GM13977 (cell line): ENCODE data around the gene MEF2D.

Source experiments
- DNase-seq: peaks from one replicate; pipeline ENCODE4 v3.0.0; 2012; ENCODE audit warnings: low spot score
- in situ Hi-C: fragments of 300-500 bp; cut with MboI; formaldehyde crosslinking; loops from one replicate; pipeline ENCODE4 v1.12.0; 2022; ENCODE audit warnings: low sequenced_read_pairs, low pct_unique_long_range_greater_than_20kb, mixed read lengths, inconsistent platforms; ENCODE audit not compliant: unreplicated experiment
- TF ChIP-seq, protein P1 (sequence below): IDR thresholded peaks from 2 replicates; pipeline ENCODE4 v1.5.1; 2012; ENCODE audit warnings: mild to moderate bottlenecking, control low read depth; ENCODE audit not compliant: insufficient read depth; ENCODE audit errors: extremely low read depth, missing control alignments

MEF2D gene

GRCh38 chr1:156432669-156433018, 67.9 kb downstream of the MEF2D start:
- no peak for DNase-seq
- TF ChIP-seq, protein P1, sequence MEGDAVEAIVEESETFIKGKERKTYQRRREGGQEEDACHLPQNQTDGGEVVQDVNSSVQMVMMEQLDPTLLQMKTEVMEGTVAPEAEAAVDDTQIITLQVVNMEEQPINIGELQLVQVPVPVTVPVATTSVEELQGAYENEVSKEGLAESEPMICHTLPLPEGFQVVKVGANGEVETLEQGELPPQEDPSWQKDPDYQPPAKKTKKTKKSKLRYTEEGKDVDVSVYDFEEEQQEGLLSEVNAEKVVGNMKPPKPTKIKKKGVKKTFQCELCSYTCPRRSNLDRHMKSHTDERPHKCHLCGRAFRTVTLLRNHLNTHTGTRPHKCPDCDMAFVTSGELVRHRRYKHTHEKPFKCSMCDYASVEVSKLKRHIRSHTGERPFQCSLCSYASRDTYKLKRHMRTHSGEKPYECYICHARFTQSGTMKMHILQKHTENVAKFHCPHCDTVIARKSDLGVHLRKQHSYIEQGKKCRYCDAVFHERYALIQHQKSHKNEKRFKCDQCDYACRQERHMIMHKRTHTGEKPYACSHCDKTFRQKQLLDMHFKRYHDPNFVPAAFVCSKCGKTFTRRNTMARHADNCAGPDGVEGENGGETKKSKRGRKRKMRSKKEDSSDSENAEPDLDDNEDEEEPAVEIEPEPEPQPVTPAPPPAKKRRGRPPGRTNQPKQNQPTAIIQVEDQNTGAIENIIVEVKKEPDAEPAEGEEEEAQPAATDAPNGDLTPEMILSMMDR, result no peak
- in situ Hi-C loops, result no loop called here

- in situ Hi-C loops, result no loop called here
- no peak for DNase-seq
- TF ChIP-seq, protein P1, result no peak
Measured at GRCh38 chr1:156431769-156432668, 68.6 kb downstream of the MEF2D start.

- TF ChIP-seq, protein P1, result no peak
- in situ Hi-C loops, result no loop called here
- DNase-seq, result no peak
Measured at GRCh38 chr1:156431366-156431765, 69.2 kb downstream of the MEF2D start.

DNA sequence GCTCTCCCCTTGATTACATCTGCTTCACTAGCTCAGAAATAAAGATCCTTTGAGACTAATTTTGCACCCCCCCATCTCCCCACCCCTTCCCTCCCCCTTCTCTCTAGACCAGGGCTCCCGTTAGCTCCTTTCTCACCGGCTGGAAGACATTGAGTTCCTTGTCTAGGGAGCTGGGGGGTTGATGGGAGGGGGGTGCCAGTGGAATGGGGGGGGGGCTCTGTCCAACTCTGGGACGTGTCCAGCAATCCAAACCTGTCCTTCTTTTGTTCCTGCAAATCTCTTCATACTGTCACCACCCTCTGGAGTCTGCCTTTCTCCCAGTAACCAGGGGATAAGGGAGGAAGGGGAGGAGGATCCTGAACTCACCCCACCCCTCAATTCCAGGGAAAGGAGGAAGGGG, 69.7 kb downstream of the MEF2D start:
- no peak for DNase-seq
- TF ChIP-seq, protein P1, result no peak
- in situ Hi-C loops, result no loop called here

DNA sequence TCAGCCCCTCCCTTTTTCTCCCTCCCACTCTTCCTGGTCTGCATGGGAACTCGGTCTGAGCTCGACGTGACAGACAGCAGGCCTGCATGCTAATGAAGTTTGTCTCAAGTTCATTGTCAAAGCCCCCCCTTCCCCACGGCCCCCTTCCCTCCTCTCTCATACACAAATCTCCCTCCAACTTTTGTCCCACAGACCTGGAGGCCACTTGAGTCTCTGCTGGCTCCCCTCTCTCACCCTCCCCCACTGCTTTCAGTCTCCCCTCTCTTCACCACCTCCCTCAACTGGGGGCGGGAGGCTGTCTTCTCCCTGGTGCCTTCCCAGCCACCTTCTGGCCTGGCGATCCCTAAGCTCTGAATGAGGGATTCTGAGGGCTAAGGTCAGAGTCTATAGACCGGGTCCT, 70.3 kb downstream of the MEF2D start:
- no peak for DNase-seq
- TF ChIP-seq, protein P1, result no peak
- in situ Hi-C loops, result no loop called here

DNA sequence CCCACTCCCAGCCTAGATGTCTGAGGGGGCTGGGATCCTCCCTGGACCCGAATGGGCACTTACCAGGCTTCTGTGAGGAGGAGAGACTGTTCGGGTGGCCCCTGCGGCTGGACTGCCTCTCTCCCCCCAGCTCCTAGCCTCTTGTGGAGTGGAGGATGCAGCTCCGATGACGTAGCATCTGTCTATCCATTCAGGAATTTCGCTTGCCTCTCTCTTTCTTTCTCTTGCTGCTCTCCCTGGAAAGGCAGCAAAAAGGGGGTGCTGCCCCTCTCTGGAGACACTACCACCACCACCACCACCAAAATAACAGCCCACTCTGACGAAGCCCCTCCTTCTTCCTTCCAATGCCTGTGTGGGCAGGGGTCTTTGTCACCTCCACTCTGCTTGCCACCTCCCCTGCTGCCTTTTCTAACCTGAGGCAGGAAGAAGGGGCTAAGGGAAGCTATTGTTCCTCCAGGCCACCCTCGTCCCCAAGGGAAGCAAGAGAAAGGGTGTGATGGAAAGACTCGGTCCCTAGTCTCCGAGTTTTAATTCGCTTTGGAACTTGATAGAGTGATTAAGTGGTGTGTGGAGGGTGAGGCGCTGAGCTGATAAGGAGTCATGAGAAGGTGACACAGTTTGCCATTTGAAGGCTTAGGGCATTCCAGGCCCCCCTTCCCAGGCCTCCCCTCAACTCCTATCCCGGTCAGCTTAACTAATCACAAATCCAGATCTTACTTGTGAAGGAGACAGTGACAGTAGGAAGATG, 71.1 kb downstream of the MEF2D start:
- TF ChIP-seq, protein P1, result no peak
- in situ Hi-C loops, result no loop called here
- DNase-seq, result no peak
